NK-92 treated with Interleukin-12 subunit alpha and Interleukin-12 subunit beta, amount 100 ng/mL, for 24 hours (cell line): Measurements from ENCODE around the gene TMEM236.
A peak's percentile ranks its signal among the peaks of the same experiment; 100 is the strongest.

Experiments
- DNase-seq: peaks from one replicate; lab custom pipeline; 2025; lab: John Stamatoyannopoulos, UW

TMEM236 gene

DNA sequence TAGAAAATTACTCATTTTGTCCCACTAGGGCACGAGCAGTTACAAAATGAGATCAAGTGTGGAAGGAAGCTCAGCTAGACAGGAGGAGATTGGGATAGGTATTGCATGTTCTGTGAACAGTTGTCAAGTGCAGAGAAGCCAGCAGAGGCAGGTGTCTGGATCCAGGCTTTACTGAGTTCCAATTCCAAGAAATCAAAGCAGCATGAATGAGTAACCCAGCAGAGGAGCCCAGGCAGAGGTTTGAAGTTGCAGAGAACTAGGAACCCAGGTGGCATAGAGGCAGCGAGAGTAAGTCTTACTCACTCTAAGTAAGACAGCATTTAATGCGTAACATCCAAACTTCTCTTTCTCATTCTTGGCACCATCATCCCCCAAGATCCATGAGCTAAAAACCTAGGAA lies 68.9 kb downstream of the TMEM236 start:
- DNase-seq: no peak

DNA sequence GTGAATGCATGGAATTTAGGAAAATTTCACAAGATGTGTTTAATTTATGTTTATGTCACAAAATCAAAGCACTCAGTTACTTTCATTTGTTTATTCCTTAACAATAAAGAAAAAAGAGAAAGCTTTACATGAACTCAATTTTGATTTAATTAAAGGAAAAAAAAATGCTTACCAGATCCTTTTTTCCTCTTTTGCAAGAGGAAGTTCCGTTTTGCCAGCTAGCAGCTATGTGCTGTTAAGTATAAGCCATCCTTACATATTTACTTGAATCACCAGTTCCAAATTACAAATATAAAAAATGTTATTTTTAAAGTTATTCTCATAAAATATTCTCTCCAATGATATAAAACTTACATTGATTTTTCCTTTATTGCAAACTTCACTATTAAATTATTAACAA lies 69.9 kb downstream of the TMEM236 start:
- no peak for DNase-seq

DNA sequence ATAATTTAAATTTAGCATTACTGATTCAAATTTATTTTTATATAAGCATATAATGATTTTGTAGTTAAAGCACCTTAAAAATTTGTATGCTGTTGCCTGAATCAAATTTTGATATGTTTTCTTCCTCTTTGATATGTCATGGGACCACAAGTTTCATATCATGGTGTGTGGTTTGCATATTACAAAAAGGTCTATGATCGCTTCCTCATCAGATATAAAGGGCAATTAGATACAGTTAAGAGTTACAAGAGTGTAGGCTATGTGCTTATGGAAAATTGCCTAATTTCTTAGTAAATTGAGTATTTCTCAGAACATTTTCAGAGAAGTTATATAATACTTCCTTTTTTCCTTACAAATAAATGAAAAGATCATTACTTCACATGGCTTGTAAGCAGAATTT lies 79.3 kb downstream of the TMEM236 start:
- DNase-seq: no peak

DNA sequence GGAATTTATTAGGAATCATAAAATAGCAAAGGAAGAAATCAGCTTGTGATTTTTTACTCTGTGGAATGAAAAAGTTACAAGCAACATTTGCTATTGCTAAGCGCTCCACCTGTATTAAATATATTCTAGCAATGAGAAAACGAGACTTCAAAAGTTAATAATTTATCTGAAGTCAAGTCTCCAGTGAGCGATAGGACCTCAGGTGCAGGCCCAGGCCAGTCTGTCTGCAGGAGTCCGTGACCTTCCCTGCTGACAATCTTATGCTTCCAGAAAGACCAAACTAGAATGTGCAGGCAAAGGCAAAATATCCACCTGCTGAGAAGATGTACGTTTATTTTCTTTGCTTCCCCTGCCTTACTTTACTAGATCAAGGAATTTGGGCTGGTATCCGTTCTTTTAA lies 79.9 kb downstream of the TMEM236 start:
- DNase-seq: no peak

- DNase-seq: no peak
Observed at GRCh38 chr10:17833656-17834055, 81.7 kb downstream of the TMEM236 start.

- DNase-seq: no peak
Observed at GRCh38 chr10:17835688-17836087, 83.7 kb downstream of the TMEM236 start.

DNA sequence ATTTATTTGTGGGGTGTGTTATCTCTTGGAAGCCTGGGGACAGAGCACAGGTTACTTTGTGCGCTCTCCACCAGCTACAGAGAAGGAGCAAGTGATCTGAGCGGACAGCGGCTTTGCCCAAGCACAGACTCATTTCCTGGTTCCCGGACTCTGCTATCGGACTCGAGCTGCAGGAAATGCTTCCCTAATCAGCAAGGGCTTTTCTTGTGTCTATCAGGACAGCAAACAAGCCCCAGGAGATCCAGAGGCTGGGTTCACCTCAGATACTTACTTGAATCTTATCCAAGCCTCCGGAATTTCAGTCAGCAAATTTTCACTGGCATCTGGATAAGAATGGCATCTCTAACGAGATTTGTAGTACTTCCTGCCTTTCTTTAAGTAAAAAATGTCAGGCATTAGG lies 84.9 kb downstream of the TMEM236 start:
- DNase-seq: no peak

DNA sequence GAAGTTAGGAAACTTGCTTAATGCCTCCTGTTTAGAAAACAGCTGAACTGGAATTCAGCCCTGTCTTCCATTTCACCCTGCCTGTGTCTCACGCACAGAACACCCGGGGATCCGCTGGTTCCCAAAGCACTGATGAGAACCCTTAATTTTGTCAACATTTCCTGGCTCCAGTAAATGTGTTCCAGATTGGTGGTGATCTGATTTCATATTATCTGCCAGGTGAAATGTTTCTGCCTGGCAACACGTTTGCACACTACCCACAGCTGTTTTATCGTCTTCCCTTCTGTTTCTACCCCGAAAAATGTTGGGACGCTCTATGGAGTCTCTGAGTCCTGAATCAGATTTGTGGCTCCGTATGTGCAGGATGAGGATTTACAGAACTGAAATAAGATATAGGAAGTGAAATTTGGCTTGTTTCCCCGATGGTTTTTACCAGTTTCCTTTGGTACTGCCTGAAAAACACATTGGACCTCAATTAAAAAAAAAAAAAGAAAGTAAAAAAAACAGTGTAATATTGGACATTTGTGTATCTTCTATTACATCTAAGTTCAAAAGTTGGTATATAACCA lies 86.2 kb downstream of the TMEM236 start:
- no peak for DNase-seq

GRCh38 chr10:17841050-17841449 lies 89.0 kb downstream of the TMEM236 start:
- DNase-seq: no peak

- no peak for DNase-seq
Observed at GRCh38 chr10:17842641-17843040, 90.6 kb downstream of the TMEM236 start.

DNA sequence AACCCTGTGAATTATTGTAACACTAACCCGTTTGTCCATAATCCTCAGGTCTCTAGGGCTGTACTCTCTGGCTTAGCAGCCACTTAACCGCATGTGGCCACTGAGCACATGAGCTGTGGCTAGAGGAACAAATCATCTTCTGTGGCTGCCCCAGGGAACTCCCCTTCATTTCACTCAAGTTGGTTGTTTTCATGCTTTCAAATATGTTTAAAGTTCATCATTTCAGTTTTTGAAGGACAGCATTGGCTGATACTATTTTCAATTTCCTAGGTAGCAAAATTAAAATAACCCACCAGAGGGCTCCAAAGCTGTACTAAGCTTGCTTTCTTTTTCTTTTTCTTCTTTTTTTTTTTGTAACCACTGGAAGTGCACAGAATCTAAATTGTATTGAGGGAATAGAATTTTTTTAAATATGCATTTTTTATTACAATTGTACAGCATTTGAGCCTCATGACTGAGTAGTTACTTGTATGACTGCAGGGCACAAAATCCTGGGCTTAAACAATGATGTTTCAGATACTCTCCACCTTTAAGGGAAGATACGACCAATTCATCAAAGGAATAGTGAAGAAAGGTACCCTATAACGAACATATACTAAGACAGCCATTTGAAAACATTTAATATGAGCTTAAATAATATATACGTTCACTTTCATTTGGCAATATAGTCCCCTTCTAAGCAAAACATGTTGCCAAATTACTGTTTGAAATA lies 95.7 kb downstream of the TMEM236 start:
- DNase-seq: peak; percentile 36

- DNase-seq: no peak
Observed at GRCh38 chr10:17848646-17849045, 96.6 kb downstream of the TMEM236 start.
